ENCODE results near the gene SERPINE3. TPM values are rescaled to one million over a fixed set of nuclear protein-coding genes. Genes with fewer than 3 reads are reported as not detected.

The SERPINE3 gene
- total RNA-seq, 1 donor from 2014 or later = not detected

- Mint-ChIP-seq H3K27me3 (no peaks in the 10 kb centered on the region), H3K27ac (no peak overlapping the region), H3K4me1 (no peaks in the 10 kb centered on the region), H3K4me3 (no peak overlapping the region), H3K9me3 (no peaks in the 10 kb centered on the region), H3K36me3 (ENCODE audit: low read depth) (no peaks in the 10 kb centered on the region)
- DNase-seq = no peak
- intact Hi-C loops (cut with micrococcal nuclease) = no loop called here
Observed at GRCh38 chr13:51318876-51319275, 20.6 kb upstream of the SERPINE3 start.

GRCh38 chr13:51321836-51322235 lies 17.7 kb upstream of the SERPINE3 start:
- no peaks in the 10 kb centered on the region for H3K36me3 Mint-ChIP-seq (ENCODE audit: low read depth)
- intact Hi-C loops (cut with micrococcal nuclease) = no loop called here
- H3K4me3 Mint-ChIP-seq = no peak overlapping the region
- H3K4me1 Mint-ChIP-seq = no peaks in the 10 kb centered on the region
- no peak overlapping the region for H3K27ac Mint-ChIP-seq
- H3K27me3 Mint-ChIP-seq = no peaks in the 10 kb centered on the region
- no peaks in the 10 kb centered on the region for H3K9me3 Mint-ChIP-seq
- DNase-seq = no peak

GRCh38 chr13:51322826-51323225 lies 16.7 kb upstream of the SERPINE3 start:
- DNase-seq = no peak
- Mint-ChIP-seq H3K4me3 (no peak overlapping the region), H3K27ac (no peak overlapping the region), H3K4me1 (no peaks in the 10 kb centered on the region), H3K9me3 (no peaks in the 10 kb centered on the region), H3K36me3 (ENCODE audit: low read depth) (no peaks in the 10 kb centered on the region), H3K27me3 (no peaks in the 10 kb centered on the region)
- intact Hi-C loops (cut with micrococcal nuclease) = no loop called here

GRCh38 chr13:51323824-51324511 lies 15.5 kb upstream of the SERPINE3 start:
- no peak overlapping the region for H3K27ac Mint-ChIP-seq
- no peaks in the 10 kb centered on the region for H3K9me3 Mint-ChIP-seq
- H3K4me1 Mint-ChIP-seq = no peaks in the 10 kb centered on the region
- intact Hi-C loops (cut with micrococcal nuclease) = no loop called here
- no peaks in the 10 kb centered on the region for H3K36me3 Mint-ChIP-seq (ENCODE audit: low read depth)
- H3K27me3 Mint-ChIP-seq = no peaks in the 10 kb centered on the region
- no peak overlapping the region for H3K4me3 Mint-ChIP-seq
- no peak for DNase-seq

- intact Hi-C loops (cut with micrococcal nuclease) = no loop called here
- Mint-ChIP-seq H3K27ac (no peak overlapping the region), H3K36me3 (ENCODE audit: low read depth) (no peaks in the 10 kb centered on the region), H3K27me3 (no peaks in the 10 kb centered on the region), H3K9me3 (no peaks in the 10 kb centered on the region), H3K4me1 (no peaks in the 10 kb centered on the region), H3K4me3 (no peak overlapping the region)
- DNase-seq = no peak
Observed at GRCh38 chr13:51324714-51325420, 14.6 kb upstream of the SERPINE3 start.

GRCh38 chr13:51325837-51326236 lies 13.7 kb upstream of the SERPINE3 start:
- Mint-ChIP-seq H3K4me3 (no peak overlapping the region), H3K4me1 (peaks cover 4% of the 10 kb centered on the region), H3K36me3 (ENCODE audit: low read depth) (no peaks in the 10 kb centered on the region), H3K27ac (no peak overlapping the region), H3K9me3 (no peaks in the 10 kb centered on the region), H3K27me3 (no peaks in the 10 kb centered on the region)
- no peak for DNase-seq
- intact Hi-C loops (cut with micrococcal nuclease) = no loop called here

- no peaks in the 10 kb centered on the region for H3K9me3 Mint-ChIP-seq
- H3K36me3 Mint-ChIP-seq (ENCODE audit: low read depth) = no peaks in the 10 kb centered on the region
- peaks cover 13% of the 10 kb centered on the region for H3K4me1 Mint-ChIP-seq
- intact Hi-C loops (cut with micrococcal nuclease) = no loop called here
- H3K27ac Mint-ChIP-seq = no peak overlapping the region
- H3K27me3 Mint-ChIP-seq = no peaks in the 10 kb centered on the region
- DNase-seq = no peak
- no peak overlapping the region for H3K4me3 Mint-ChIP-seq
Observed at GRCh38 chr13:51326777-51327176, 12.7 kb upstream of the SERPINE3 start.

GRCh38 chr13:51327961-51328360 lies 11.5 kb upstream of the SERPINE3 start:
- peaks cover 16% of the 10 kb centered on the region for H3K4me1 Mint-ChIP-seq
- H3K27me3 Mint-ChIP-seq = no peaks in the 10 kb centered on the region
- H3K4me3 Mint-ChIP-seq = no peak overlapping the region
- no peak overlapping the region for H3K27ac Mint-ChIP-seq
- DNase-seq = no peak
- H3K36me3 Mint-ChIP-seq (ENCODE audit: low read depth) = no peaks in the 10 kb centered on the region
- intact Hi-C loops (cut with micrococcal nuclease) = no loop called here
- H3K9me3 Mint-ChIP-seq = no peaks in the 10 kb centered on the region

GRCh38 chr13:51328488-51328887 lies 11.0 kb upstream of the SERPINE3 start:
- intact Hi-C loops (cut with micrococcal nuclease) = no loop called here
- no peak for DNase-seq
- Mint-ChIP-seq H3K9me3 (no peaks in the 10 kb centered on the region), H3K4me3 (no peak overlapping the region), H3K27me3 (no peaks in the 10 kb centered on the region), H3K4me1 (peaks cover 18% of the 10 kb centered on the region), H3K36me3 (ENCODE audit: low read depth) (no peaks in the 10 kb centered on the region), H3K27ac (no peak overlapping the region)

GRCh38 chr13:51329606-51330005 lies 9.9 kb upstream of the SERPINE3 start:
- H3K36me3 Mint-ChIP-seq (ENCODE audit: low read depth) = no peaks in the 10 kb centered on the region
- peaks cover 18% of the 10 kb centered on the region for H3K4me1 Mint-ChIP-seq
- H3K27me3 Mint-ChIP-seq = no peaks in the 10 kb centered on the region
- no peak for DNase-seq
- no peak overlapping the region for H3K4me3 Mint-ChIP-seq
- intact Hi-C loops (cut with micrococcal nuclease) = loop anchor here (5.0 kb wide), 1 partner anchor 123 kb away; the partner anchor contains the start of gene INTS6
- no peak overlapping the region for H3K27ac Mint-ChIP-seq
- H3K9me3 Mint-ChIP-seq = no peaks in the 10 kb centered on the region

- Mint-ChIP-seq H3K36me3 (ENCODE audit: low read depth) (no peaks in the 10 kb centered on the region), H3K4me3 (peak overlapping the region; percentile 43), H3K27me3 (no peaks in the 10 kb centered on the region), H3K27ac (peak overlapping the region; percentile 60), H3K9me3 (no peaks in the 10 kb centered on the region), H3K4me1 (peaks cover 18% of the 10 kb centered on the region)
- DNase-seq = no peak
- intact Hi-C loops (cut with micrococcal nuclease) = loop anchor here (5.0 kb wide), 1 partner anchor 122 kb away; the partner anchor contains the start of gene INTS6
Observed at GRCh38 chr13:51330791-51331190, 8.7 kb upstream of the SERPINE3 start.

- no peaks in the 10 kb centered on the region for H3K27me3 Mint-ChIP-seq
- peaks cover 18% of the 10 kb centered on the region for H3K4me1 Mint-ChIP-seq
- peak overlapping the region; percentile 7 for H3K4me3 Mint-ChIP-seq
- DNase-seq = no peak
- H3K36me3 Mint-ChIP-seq (ENCODE audit: low read depth) = no peaks in the 10 kb centered on the region
- intact Hi-C loops (cut with micrococcal nuclease) = loop anchor here (5.0 kb wide), 1 partner anchor 121 kb away; the partner anchor contains the start of gene INTS6
- no peaks in the 10 kb centered on the region for H3K9me3 Mint-ChIP-seq
- peak overlapping the region; percentile 40 for H3K27ac Mint-ChIP-seq
Observed at GRCh38 chr13:51331354-51331861, 8.1 kb upstream of the SERPINE3 start.

- H3K9me3 Mint-ChIP-seq = no peaks in the 10 kb centered on the region
- DNase-seq = no peak
- intact Hi-C loops (cut with micrococcal nuclease) = loop anchor here (5.0 kb wide), 1 partner anchor 120 kb away; the partner anchor contains the start of gene INTS6
- H3K4me3 Mint-ChIP-seq = no peak overlapping the region
- H3K27ac Mint-ChIP-seq = no peak overlapping the region
- H3K4me1 Mint-ChIP-seq = peaks cover 18% of the 10 kb centered on the region
- H3K27me3 Mint-ChIP-seq = no peaks in the 10 kb centered on the region
- no peaks in the 10 kb centered on the region for H3K36me3 Mint-ChIP-seq (ENCODE audit: low read depth)
Observed at GRCh38 chr13:51332566-51333361, 6.7 kb upstream of the SERPINE3 start.

Measured in activated CD4-positive, alpha-beta T cell treated with anti-CD3 and anti-CD28 coated beads, Interleukin-2, amount 10 ng/mL, durations not matched to agents 24 days and 14 days (primary cell).